Activated naive CD4-positive, alpha-beta T cell treated with anti-CD3 and anti-CD28 coated beads, Interleukin-2, amount 50 U/mL, for 72 hours (primary cell): Measurements from ENCODE around the gene RPL15. TPM values are rescaled to one million over a fixed set of nuclear protein-coding genes. Genes with fewer than 3 reads are reported as not detected.

Source experiments
- ATAC-seq, 2 donors: fragments of 150-1000 bp; cut with Tn5 transposase; 2 replicates each; pipeline ENCODE4 v1.10.0; 2021; ENCODE audit warnings: mild to moderate bottlenecking in 2 of 2, moderate library complexity in 2 of 2
- DNase-seq, 2 donors: peaks; one replicate each; pipeline ENCODE4 v3.0.0; 2021 to 2022; ENCODE audit warnings: low spot score in 2 of 2
- H3K27ac Mint-ChIP-seq, 2 donors: one replicate each; pipeline ENCODE4 v1.8.0; 2022; ENCODE audit warnings: mild to moderate bottlenecking in 2 of 2, mixed read lengths in 2 of 2
- H3K36me3 Mint-ChIP-seq, 2 donors: one replicate each; pipeline ENCODE4 v1.8.0; 2022; ENCODE audit warnings: mixed read lengths in 2 of 2
- H3K9me3 Mint-ChIP-seq, 2 donors: one replicate each; pipeline ENCODE4 v1.8.0; 2022; ENCODE audit warnings: mixed read lengths in 2 of 2
- total RNA-seq, 2 donors: library from RNA; stranded (reverse); gene quantifications; one replicate each; pipeline ENCODE4 v1.2.3, GENCODE V29; 2022

RPL15 gene
- total RNA-seq, 2 donors from 2014 or later: 2,185 to 2,637 TPM

DNA sequence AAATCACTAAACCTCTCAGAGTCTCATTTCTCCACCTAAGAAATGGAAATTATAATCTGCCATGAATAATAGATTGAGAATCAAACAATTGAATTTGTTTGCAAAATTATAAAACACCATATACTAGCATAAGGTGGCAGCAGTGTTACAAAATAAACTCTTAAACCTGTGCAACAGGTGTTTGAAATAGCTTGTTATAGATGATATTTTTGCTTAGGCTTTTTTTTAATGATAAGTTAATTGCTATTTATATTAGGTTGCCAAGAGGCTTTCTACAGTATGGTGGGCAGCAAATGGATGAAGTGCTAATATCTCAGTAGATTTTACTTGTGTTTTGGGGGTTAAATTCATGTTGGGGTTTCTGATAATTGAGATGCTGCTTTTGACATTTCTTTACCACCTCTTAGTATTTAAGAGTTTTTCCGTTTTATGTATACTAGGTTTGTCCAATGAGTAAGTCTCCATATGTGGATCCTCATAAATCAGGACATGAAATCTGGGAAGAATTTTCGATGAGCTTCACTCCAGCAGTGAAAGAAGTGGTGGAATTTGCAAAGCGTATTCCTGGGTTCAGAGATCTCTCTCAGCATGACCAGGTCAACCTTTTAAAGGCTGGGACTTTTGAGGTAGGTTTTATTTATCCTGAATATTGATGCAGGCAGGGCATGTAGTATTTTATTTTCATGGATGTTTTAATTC lies 47.8 kb downstream of the RPL15 start:
- Mint-ChIP-seq H3K36me3 (peaks cover 0 to 10% of the 10 kb centered on the region in 2 donors), H3K27ac (no peak overlapping the region), H3K9me3 (no peaks in the 10 kb centered on the region)
- DNase-seq (no peak), ATAC-seq (no peak)

DNA sequence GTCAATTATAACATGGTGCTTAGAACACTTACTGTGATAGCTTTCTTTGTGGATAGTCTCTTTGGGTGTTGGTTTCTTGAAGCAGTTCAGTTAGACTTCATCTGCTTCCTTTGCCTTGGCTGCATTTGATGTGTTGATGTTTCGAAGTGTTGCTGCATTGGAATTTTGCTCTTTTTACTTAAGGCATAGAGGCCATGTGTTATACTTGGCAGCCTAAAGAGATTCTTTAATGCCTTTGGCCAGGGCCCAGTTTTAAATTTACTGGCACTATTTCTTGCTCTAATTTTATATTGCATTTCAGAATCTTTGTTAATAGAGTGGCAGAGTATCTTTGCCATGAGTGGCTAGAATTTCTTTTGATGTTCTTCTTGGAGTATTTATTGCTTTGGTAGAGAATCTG lies 49.4 kb downstream of the RPL15 start:
- Mint-ChIP-seq H3K27ac (no peak overlapping the region), H3K36me3 (peaks cover 0 to 10% of the 10 kb centered on the region in 2 donors)

DNA sequence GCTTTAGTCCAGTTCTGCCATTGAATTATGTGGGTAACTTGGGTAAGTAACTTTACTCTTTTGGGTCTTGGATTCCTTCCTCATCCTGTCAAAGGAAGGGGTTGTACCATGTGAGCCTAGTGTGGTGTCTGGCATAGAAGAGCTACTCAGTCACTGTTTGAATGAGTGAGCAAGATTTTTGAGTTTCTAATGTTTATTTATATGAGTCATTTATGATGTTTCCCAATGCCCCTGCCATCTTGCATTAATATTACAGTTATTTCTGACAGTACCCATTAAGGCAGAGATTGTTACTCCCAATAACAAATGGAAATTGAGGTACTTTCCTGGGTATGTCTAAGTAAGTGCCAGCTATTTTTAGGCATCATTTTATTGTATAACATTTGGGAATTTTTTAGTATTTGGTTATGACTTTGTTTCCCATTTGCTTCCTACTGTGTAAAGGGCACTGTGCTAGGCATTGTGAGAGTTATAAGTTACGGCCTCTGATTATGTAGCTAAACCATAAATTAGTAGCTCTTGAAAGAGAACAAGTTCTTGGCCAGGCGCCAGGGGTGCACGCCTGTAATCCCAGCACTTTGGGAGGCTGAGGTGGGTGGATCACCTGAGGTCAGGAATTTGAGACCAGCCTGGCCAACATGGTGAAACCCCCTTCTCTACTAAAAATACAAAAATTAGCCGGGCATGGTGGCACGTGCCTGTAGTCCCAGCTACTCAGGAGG lies 51.7 kb downstream of the RPL15 start:
- no peaks in the 10 kb centered on the region for H3K36me3 Mint-ChIP-seq
- DNase-seq (no peak), ATAC-seq (no peak)
- no peaks in the 10 kb centered on the region for H3K9me3 Mint-ChIP-seq
- no peak overlapping the region for H3K27ac Mint-ChIP-seq

More for the DNA sequence above, 49.4 kb downstream of the RPL15 start:
- DNase-seq: no peak
- ATAC-seq: no peak
- no peaks in the 10 kb centered on the region for H3K9me3 Mint-ChIP-seq

DNA sequence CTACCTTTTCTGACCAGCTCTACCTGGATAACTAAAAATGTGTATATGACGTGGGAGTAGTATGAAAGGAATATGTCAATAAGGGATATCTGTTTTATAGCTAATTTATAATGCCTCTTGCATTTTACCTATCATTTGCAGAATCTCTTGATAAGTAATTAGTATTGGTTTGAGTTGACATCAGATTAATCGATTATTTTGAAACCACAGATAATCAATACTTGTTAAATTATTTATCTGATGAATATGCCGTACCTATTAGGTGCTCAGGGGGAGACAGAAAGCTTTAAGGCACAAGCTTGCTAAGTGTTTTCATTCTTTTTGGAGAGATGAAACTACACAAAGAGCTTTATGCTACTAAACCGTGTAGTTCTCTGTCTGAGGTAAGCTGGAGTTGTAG lies 52.5 kb downstream of the RPL15 start:
- no peaks in the 10 kb centered on the region for H3K9me3 Mint-ChIP-seq
- DNase-seq (no peak), ATAC-seq (no peak)
- H3K36me3 Mint-ChIP-seq: no peaks in the 10 kb centered on the region
- peak overlapping the region in 1 of 2 donors; percentile 9 for H3K27ac Mint-ChIP-seq

Other genes with a start within 250 kb of the RPL15 start
- 10 to 100 TPM; 29.6 to 82.2 TPM for gene UBE2E1, start 111.2 kb upstream of the RPL15 start, total RNA-seq
- 1 to 10 TPM; 2.4 to 7.4 TPM for gene NKIRAS1, start 142 bp upstream of the RPL15 start, total RNA-seq
- 10 to 100 TPM in 1 of 2 donors, 1 to 10 TPM in 1; 2.1 to 32.7 TPM for gene NR1D2, start 28.2 kb downstream of the RPL15 start, total RNA-seq